HG03439 (cell line): ENCODE data around the gene FBXL2.
"Not testable (repeated sequence)": the region's sequence is repeated elsewhere in the genome, so short reads cannot be mapped to it uniquely, and the experiment has no call there.

Source experiments
- ATAC-seq: cut with Tn5 transposase; IDR thresholded peaks from one replicate; pipeline ENCODE4 v1.9.1; 2021; ENCODE audit warnings: mild to moderate bottlenecking, moderate library complexity; ENCODE audit not compliant: unreplicated experiment

Gene FBXL2

GRCh38 chr3:33314993-33315392 lies 37.8 kb downstream of the FBXL2 start:
- no peak for ATAC-seq

- ATAC-seq: no peak
Observed at GRCh38 chr3:33315826-33316225, 38.6 kb downstream of the FBXL2 start.

GRCh38 chr3:33317963-33318709 lies 40.9 kb downstream of the FBXL2 start:
- no peak for ATAC-seq

GRCh38 chr3:33318710-33319380 lies 41.6 kb downstream of the FBXL2 start:
- no peak for ATAC-seq

- ATAC-seq: no peak
Observed at GRCh38 chr3:33322412-33322811, 45.2 kb downstream of the FBXL2 start.

DNA sequence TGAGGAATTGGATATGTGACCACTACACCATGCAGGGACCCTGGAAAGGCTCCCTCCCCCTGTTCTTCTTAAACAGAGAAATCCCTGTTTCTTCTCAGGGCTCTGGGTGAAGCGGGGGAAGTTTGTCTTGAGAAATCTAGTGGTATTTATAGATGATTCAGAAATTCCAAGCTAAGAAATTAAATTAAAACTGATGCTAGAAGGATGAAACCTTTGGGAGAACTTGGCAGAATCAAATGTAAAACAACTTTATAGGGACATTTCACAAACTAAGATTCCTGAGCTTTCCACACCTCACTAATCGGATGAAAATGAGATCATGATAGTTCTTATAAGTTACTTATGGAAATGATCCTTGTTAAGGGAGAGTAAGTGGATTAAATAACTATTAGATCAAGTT lies 54.2 kb downstream of the FBXL2 start:
- ATAC-seq: no peak

DNA sequence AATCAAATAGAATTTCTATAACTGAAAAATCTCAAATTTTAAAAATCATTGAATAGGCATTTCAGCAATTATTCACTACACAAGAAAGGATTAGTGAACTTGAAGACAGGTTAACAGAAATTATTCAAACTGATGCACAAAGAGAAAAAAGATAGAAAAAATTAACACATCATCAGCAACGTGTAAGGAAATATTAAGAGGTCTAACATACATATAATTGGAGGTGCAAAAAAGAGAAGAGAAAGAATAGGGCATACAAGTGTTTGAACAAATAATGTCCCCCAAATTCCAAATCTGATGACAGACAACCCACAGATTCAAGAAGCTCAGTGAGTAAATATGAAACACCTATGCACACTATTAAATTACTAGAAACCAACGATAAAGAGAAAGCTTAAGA lies 57.1 kb downstream of the FBXL2 start:
- no peak for ATAC-seq

- ATAC-seq: not testable (repeated sequence)
Observed at GRCh38 chr3:33338936-33339465, 61.8 kb downstream of the FBXL2 start.

DNA sequence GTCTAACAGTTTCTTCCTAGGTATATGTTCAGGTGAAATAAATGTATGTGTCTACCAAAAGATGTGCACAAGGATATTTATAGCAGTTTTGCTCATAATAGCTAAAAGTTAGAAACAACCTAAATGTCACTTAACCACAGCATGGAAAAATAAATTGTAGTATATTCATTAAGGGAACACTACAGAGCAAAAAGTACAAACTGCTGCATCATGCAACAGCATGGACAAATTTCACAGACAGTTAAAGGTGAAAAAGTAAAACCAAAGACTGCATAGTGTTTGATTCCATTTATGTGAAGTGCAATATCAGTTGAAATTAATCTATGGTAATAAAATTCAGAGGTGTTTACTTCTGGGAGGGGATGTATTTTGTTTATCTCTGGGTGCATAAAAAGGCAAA lies 62.5 kb downstream of the FBXL2 start:
- ATAC-seq: no peak

DNA sequence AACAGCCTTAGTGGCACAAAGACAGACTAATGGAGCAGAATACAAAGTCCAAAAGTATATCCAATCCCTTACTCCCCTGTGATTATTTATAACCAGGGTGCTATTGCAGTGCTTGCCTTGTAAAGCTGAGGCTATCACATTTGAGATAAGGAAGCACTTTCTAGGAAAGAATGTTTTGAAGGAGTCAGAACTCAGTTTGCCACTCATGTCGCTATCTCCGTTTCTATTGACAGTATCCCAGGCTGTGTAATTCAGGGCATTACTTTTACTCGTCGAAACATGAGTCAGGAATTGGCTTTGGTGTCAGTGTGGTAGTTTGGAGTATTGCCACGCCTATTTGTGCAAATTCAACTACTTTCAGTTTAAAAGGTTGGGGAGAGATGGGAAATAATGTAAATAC lies 78.4 kb downstream of the FBXL2 start:
- ATAC-seq: no peak

- ATAC-seq: no peak
Observed at GRCh38 chr3:33358172-33358781, 81.0 kb downstream of the FBXL2 start.

DNA sequence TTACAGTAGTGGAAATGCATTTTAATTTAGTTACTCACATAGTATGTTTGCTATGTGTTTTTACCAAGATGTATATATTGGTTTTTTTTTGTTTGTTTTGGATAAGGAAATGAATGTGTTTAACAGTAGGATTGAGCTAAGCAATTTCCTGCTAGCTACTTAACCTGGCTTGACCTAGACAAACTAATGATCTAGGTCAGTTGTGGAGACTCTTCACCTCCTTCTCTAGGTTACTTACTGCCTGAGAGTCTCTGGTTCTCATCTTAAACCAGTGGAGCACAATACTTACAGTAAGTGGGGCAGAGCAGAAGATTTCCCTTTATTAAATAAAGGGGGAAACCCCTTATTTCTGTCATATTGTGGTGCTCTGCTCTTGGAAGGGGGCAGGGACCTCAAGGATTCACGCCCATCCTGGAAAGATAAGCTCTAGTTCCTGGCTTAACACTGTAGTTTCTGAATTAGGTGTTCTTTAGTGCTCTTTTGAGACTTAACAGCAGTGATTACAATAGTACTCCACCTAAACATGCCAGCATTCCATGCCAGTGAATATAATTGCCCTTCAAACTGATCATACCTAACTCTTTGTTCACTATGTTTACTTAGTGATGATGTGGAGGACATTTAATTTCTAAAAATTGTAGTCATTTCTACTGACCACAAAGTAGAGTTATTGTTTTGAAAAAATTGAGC lies 83.0 kb downstream of the FBXL2 start:
- no peak for ATAC-seq

DNA sequence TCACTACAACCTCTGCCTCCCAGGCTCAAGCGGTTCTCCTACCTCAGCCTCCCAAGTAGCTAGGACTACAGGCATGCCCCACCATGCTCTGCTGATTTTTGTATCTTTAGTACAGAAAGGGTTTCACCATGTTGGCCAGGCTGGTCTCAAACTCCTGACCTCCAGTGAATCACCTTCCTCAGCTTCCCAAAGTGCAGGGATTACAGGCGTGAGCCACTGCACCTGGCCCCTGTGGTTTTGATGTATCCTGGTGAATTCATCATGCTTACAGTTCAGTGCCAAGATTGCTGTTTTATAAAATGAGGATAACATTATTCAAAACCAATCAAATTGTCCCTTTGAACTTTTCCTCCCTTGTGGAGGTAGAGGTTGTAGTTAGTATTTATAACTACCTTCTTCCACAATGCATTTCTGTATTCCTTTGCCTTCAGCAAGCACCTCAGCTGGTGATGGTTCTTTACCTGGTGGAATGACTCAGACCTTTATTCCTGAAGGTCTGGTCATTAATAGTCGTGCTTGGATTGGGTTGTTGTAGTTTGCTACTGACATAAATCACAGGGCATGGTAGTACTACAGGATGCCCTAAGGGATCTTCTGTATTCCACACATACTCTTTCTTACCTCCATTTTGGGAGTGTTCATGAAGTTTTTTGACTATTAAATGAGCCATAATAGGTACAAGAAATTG lies 86.0 kb downstream of the FBXL2 start:
- no peak for ATAC-seq

DNA sequence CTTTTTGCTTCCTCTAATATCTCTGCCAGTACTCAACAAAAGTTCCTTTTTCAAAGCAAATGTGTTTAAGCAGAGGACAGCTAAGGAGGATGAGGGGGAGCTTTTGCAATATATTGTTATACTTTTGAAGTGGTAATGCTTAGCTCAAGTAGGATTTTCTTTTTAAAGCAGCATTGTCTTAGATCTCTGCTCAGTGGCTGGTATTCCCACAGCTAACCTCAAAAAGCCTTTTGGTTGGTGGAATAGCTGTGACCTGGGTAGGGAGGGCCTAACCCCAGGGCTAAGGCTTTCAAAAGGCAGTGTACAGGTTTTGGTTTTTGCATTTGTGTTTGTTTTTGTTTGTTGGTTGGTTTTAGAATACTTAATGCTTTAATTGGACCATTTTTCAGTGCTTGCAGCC lies 86.8 kb downstream of the FBXL2 start:
- ATAC-seq: no peak

- no peak for ATAC-seq
Observed at GRCh38 chr3:33364531-33365128, 87.4 kb downstream of the FBXL2 start.

DNA sequence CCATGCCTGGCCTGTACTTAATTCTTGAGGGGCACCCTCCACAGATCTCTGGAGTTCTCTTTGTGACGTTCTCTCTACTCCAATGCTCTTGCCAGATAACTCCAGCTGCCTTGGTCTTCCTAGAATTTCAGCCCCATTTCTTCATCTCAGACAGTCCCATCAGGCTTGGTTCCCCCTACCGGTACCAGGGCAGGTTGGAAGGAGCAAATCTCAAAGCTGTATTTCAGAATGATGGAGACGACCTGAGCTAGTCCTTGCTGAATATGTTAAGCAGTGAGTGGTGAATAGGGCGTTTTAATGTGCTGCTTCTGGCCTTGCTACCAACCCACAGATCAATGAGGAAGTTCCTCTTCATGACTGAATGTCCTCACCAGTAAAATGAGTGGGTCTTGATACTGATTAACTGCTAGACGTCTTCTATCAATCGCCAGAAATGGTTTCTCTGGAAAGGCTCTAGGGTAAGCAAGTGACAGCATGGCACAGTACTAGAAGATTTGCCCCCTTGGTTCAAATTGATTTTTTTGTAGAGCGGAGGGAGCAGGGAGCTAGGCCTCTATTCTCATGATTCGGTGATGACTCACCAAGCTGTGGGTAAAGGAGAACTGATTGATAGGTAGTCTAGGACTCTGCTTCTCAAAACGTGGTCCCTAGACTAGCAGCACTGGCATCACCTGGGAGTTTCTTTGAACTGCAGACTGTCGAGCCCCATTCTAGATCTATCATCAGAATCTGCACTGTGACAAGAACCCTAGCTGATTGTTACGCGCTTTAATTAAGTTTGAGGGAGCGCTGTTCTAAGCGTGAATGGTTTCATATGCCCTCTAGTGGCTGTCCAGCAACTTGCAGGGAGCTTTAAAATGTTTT lies 95.2 kb downstream of the FBXL2 start:
- peak; percentile 72 for ATAC-seq

GRCh38 chr3:33373082-33373437 lies 95.8 kb downstream of the FBXL2 start:
- ATAC-seq: no peak

- ATAC-seq: no peak
Observed at GRCh38 chr3:33377489-33377888, 100.2 kb downstream of the FBXL2 start.

GRCh38 chr3:33377931-33378330 lies 100.7 kb downstream of the FBXL2 start:
- no peak for ATAC-seq

- no peak for ATAC-seq
Observed at GRCh38 chr3:33380653-33381052, 103.4 kb downstream of the FBXL2 start.
